Stimulated activated CD8-positive, alpha-beta memory T cell treated with anti-CD3 and anti-CD28 coated beads, Interleukin-7, amount 100 ng/mL, for 24 hours (primary cell): ENCODE measurements around the gene SNAI3.

Source experiments
- DNase-seq: peaks from one replicate; pipeline ENCODE4 v3.0.0-alpha.2; 2020; ENCODE audit warnings: low read depth

The SNAI3 gene

DNA sequence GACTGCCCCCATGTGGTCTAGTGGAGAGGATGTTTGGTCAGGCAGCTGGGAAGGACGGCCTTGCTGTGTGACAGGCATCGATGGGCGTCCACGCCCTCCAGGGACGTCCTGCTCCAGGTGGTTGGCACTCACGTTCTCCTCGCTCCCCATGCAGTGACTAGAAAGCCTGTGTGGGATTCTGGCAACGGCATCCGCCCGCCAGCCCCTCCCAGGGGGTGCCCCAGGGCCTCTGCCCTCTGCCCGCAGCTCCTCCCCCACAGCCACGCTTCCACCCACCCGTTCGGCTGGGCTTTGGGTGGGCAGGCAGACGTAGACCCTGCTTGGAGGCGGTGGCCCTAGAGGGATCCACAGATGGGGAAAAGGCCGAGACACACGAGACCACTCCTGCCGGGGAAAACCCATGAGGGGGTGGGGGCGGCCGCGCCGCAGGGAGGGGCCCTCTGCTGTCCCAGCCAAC is 52.6 kb downstream of the SNAI3 start:
- DNase-seq = no peak

DNA sequence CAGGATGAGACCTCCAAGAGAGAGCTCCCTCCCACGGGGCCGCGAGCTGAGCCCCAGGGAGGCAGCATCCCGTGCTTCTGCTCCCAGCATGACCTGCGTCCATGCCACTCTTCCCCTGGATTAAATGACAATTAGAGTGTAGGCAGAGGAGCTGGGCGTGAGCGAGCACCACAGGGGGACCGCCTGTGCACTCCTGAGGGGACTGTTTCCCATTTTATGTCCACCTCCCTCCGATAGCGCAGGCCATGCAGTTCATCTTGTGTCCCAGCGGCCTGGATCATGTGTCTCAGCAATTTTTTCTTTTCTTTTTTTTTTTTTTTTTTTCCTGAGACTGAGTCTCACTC is 53.7 kb downstream of the SNAI3 start:
- DNase-seq = no peak

DNA sequence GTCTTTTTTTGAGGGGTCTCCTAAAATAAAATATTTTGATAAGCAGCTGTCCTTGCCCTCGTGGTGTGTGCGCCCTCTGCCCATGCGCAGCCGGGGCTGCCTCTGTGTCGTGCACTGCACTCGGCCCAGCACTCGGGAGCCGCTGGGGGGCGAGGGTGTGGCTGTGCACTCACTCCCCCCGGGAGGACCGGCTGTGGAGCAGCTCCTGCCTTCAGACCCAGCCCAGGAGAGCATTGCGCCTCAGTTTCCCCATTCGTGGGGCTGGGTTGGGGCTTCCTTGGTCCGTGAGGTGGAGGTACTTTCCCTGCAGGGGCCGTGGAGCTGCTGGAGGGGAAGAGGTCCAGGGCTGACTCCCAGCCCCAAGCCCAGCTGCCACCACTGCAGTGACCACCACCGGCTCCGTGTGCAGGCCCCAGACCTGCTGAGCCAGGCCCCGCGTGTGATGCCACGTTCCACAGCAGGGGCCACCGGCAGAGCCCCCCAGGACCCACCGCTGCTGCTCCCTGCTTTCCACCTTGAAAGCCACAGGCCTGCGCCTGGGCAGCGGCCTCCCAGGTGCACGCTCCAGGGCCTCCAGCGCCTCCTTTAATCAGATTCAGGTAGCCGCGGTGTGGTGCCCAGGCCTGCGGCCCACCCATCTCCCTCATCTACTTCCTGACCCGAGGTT is 54.3 kb downstream of the SNAI3 start:
- no peak for DNase-seq

DNA sequence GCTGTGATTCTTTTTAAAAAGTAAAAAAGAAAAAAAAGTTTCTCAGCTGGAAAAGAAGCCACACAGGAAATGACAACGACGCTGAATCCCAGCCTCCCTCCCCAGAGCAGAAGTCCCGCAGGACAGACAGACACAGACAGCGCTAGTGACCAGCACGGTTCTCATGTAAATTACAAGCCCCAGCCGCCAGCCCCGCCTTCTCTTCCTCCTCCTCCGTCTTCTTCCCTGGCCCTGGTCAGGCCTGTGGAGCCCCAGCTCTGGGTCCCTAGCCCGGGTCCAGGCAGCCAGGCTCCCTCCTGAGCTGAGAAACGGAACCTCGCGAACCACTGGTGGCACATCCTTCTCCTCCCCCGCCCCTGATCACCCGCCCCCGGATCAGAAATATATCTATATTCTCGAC is 54.9 kb downstream of the SNAI3 start:
- DNase-seq = no peak

DNA sequence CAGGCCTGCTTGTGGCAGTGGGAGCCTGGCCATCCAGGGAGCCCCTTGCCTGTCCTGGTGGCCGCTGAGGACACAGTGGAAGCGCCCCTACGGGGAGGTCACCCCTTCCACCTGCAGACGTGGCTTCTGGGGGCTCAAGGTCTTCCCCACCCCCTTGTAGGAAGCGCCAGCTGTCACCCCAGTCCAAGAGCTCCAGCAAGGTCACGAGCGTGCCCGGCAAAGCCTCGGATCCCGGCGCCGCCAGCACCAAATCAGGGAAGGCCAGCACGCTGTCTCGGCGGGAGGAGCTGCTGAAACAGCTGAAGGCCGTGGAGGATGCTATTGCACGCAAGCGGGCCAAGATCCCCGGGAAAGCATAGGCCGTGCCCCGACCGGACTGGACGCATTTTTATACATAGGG is 55.4 kb downstream of the SNAI3 start:
- no peak for DNase-seq

DNA sequence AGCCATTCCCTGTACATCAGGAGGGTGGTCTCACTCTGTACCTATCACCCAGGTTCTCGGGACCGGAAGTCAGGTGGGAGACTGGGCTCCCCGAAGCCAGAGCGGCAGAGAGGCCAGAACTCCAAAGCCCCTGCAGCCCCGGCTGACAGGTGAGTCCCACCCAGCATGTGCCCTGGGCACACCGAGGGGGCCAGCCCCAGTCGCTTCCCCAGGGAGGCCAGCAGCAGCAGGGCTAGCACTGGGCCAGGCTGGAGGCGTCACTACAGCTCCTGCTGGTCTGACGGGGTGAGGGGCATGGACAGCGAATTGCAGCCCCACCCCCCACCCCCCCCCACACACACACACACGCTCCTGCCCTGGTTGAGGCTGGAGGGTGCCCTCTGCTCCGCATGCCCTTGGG is 55.9 kb downstream of the SNAI3 start:
- DNase-seq = no peak

DNA sequence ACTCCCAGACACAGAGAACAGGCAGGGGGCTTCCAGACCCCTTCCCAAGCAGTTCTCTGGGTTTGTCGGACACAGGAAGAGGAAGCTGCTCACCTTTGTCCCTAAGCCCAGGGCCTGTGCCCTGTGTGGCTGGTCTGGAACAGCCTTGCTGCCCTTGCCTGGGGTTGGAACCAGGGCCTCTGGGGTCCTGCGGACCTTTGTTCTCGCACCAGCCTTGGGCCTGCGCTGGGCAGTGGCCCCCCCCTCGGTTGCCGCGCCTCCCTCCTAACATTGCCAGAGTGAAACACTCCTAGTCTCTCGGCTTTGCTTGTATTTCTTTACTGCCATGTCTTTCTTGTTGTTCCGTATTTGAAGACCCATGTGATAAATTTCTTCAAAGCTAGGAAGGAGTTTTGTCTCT is 56.5 kb downstream of the SNAI3 start:
- DNase-seq = no peak

DNA sequence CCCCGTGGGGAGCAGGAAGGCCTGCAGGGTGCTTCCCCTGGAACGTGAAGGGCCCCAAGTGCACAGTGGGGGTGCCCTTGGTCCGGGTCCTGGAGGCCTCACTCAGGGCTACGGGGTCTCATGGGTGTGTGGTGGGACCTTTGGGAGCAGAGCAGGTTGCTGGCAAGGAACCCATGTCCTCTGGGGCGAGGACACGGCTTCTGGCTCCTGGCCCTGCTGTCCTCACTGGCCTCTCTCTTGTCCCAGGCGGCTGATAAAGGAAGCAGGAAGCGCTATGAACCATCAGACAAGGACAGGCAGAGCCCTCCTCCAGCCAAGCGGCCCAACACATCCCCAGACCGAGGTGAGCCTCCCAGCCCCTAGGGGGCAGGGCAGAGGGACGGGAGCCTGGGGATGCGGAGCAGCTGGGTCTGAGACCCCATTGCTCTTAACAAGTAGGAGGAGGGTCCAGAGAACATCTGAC is 57.8 kb downstream of the SNAI3 start:
- no peak for DNase-seq
